HCT116 (cell line): ENCODE results near the gene NTRK3.

Experiments used
- CBX3 ChIP-seq: IDR thresholded peaks from 2 replicates; pipeline ENCODE4 v1.6.1; 2012; ENCODE audit warnings: low read depth
- CEBPB ChIP-seq: IDR thresholded peaks from 2 replicates; pipeline ENCODE4 v1.6.1; 2012; ENCODE audit warnings: low read depth
- POLR2A ChIP-seq: IDR thresholded peaks from 2 replicates; pipeline ENCODE4 v1.7.0; 2011; ENCODE audit warnings: borderline replicate concordance; ENCODE audit not compliant: insufficient read depth, insufficient read length; ENCODE audit errors: extremely low read depth
- POLR2AphosphoS5 ChIP-seq: IDR thresholded peaks from 2 replicates; pipeline ENCODE4 v1.6.1; 2011; ENCODE audit warnings: mild to moderate bottlenecking, low read depth, low read length, moderate library complexity
- RAD21 ChIP-seq: IDR thresholded peaks from 2 replicates; pipeline ENCODE4 v1.6.1; 2012; ENCODE audit warnings: low read depth, mild to moderate bottlenecking
- SP1 ChIP-seq: IDR thresholded peaks from 2 replicates; pipeline ENCODE4 v1.6.1; 2012; ENCODE audit warnings: low read depth
- SRF ChIP-seq: IDR thresholded peaks from 2 replicates; pipeline ENCODE4 v1.6.1; 2012; ENCODE audit warnings: low read depth
- TF ChIP-seq, protein P1 (sequence below): IDR thresholded peaks from 2 replicates; pipeline ENCODE4 v1.6.1; 2012; ENCODE audit warnings: low read depth
- TF ChIP-seq, protein P2 (sequence below), 3 experiments: fragments of 200-600 bp in 1 of 3; sonication (generic) in 1 of 3; IDR thresholded peaks in 2 of 3; conservative IDR thresholded peaks in 1 of 3; 2 replicates each; pipeline ENCODE4 v1.5.1; 2012 to 2017; ENCODE audit warnings: low read depth in 2 of 3, low read length in 2 of 3, antibody characterized with exemption in 1 of 3, borderline replicate concordance in 1 of 3, control low read depth in 1 of 3, mild to moderate bottlenecking in 1 of 3, mixed read lengths in 1 of 3, mixed run types in 1 of 3, moderate library complexity in 1 of 3; ENCODE audit not compliant: insufficient read depth in 1 of 3

DNA sequence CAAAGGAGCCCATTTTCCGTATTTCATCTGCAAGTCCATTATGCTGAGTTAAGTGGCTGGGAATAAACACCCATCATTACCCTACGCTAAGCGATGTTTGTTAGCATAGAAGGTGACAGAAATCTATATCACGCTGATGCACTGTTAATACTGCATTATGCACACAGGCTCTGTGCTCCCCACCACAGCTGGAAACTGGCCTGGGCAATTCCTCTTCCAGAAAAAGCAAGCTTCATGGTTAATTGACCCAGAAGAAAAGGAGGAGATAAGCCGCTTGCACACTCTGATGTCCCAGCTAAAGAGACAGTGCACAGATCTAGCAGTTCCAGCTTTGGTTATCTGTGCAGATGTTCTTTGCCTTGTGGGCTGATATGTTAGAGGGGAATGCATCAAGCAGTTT is 232.6 kb downstream of the NTRK3 start:
- TF ChIP-seq RAD21 = no peak
- TF ChIP-seq POLR2A = no peak
- TF ChIP-seq, protein P1, sequence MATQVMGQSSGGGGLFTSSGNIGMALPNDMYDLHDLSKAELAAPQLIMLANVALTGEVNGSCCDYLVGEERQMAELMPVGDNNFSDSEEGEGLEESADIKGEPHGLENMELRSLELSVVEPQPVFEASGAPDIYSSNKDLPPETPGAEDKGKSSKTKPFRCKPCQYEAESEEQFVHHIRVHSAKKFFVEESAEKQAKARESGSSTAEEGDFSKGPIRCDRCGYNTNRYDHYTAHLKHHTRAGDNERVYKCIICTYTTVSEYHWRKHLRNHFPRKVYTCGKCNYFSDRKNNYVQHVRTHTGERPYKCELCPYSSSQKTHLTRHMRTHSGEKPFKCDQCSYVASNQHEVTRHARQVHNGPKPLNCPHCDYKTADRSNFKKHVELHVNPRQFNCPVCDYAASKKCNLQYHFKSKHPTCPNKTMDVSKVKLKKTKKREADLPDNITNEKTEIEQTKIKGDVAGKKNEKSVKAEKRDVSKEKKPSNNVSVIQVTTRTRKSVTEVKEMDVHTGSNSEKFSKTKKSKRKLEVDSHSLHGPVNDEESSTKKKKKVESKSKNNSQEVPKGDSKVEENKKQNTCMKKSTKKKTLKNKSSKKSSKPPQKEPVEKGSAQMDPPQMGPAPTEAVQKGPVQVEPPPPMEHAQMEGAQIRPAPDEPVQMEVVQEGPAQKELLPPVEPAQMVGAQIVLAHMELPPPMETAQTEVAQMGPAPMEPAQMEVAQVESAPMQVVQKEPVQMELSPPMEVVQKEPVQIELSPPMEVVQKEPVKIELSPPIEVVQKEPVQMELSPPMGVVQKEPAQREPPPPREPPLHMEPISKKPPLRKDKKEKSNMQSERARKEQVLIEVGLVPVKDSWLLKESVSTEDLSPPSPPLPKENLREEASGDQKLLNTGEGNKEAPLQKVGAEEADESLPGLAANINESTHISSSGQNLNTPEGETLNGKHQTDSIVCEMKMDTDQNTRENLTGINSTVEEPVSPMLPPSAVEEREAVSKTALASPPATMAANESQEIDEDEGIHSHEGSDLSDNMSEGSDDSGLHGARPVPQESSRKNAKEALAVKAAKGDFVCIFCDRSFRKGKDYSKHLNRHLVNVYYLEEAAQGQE = no peak
- TF ChIP-seq POLR2AphosphoS5 = no peak
- TF ChIP-seq SP1 = no peak
- TF ChIP-seq, protein P2, sequence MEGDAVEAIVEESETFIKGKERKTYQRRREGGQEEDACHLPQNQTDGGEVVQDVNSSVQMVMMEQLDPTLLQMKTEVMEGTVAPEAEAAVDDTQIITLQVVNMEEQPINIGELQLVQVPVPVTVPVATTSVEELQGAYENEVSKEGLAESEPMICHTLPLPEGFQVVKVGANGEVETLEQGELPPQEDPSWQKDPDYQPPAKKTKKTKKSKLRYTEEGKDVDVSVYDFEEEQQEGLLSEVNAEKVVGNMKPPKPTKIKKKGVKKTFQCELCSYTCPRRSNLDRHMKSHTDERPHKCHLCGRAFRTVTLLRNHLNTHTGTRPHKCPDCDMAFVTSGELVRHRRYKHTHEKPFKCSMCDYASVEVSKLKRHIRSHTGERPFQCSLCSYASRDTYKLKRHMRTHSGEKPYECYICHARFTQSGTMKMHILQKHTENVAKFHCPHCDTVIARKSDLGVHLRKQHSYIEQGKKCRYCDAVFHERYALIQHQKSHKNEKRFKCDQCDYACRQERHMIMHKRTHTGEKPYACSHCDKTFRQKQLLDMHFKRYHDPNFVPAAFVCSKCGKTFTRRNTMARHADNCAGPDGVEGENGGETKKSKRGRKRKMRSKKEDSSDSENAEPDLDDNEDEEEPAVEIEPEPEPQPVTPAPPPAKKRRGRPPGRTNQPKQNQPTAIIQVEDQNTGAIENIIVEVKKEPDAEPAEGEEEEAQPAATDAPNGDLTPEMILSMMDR (IDR thresholded peaks at IDR 0.05 in 2 of 3, conservative IDR thresholded peaks at IDR 0.05 in 1 of 3; ENCODE audit: borderline replicate concordance in 1 of 3, insufficient read depth in 1 of 3, low read depth in 2 of 3, low read length in 2 of 3) = no peak
- TF ChIP-seq SRF = no peak
- TF ChIP-seq CEBPB = no peak
- no peak for TF ChIP-seq CBX3
